ENCODE results near the gene MRRF.
"Not testable (repeated sequence)": the region's sequence is repeated elsewhere in the genome, so short reads cannot be mapped to it uniquely, and the experiment has no call there.

Gene MRRF

DNA sequence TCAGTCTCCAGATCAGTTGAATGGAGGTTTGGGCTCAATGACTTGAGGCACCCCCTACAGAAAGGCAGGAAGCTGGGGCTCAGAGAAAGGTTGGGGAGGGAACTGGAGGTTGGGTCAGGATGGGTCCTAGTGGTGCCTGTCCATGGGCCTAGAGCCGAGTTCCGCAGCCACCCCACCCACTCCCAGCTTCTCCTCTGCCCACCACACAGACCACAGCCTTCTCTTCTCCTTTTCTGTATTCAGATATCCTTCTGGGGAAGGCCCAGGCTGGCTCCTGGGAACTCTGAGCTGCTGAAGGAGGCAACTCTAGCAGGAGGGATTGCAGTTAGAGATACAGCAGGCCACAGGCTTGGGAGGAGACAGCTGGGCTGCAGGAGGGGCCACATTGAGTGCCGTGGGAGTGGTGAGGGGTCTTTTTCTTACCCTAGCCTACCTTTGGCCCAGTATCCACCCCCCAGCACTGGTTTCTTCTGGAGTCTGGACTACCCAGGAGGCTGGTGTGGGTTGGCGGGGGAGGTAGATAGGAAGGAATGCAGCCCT is 90.7 kb downstream of the MRRF start:
- no peak for DNase-seq (ENCODE audit: low read depth in 3 of 3)

DNA sequence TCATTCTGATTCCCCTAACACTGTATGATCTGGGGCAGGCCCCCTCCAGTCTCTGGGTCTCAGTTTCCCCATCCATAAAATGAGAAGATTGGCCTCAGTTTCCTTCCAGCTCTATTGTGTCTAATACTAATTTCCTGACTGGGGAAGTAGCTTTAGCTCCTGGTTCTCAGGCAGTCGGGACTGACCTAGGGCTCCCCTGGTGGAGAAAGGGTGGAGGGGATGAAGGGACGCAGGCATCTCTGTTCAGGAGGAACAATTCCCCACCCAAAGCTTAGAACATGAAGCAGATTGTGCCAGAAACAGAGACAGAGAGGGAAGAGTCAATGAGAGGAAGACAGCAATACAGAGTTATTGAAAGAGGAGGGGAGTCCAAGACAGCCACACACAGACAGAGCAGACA is 91.9 kb downstream of the MRRF start:
- no peak for DNase-seq (ENCODE audit: low read depth in 3 of 3)

DNA sequence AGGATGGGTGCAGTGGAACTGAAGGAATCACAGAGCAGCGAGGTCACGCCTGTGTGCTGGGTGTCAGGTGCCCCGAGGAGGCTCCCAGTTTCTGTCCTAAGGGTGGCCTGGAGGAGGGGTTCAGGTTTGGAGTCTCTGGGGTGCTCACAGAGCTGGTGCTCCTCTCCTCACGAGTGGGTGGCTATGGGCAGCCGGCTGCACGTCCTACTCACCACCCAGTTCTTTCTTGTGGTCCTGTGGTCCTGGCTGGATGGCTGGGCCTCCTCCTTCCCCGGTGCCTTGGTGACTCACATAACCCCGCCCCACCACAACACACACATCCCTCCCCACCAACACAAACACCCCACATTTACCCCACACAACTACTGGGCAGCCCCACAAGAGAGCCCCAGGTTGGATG is 96.2 kb downstream of the MRRF start:
- DNase-seq (ENCODE audit: low read depth in 3 of 3), result no peak

- DNase-seq (ENCODE audit: low read depth in 3 of 3), result not testable (repeated sequence)
Measured at GRCh38 chr9:122363131-122363530, 98.4 kb downstream of the MRRF start.

DNA sequence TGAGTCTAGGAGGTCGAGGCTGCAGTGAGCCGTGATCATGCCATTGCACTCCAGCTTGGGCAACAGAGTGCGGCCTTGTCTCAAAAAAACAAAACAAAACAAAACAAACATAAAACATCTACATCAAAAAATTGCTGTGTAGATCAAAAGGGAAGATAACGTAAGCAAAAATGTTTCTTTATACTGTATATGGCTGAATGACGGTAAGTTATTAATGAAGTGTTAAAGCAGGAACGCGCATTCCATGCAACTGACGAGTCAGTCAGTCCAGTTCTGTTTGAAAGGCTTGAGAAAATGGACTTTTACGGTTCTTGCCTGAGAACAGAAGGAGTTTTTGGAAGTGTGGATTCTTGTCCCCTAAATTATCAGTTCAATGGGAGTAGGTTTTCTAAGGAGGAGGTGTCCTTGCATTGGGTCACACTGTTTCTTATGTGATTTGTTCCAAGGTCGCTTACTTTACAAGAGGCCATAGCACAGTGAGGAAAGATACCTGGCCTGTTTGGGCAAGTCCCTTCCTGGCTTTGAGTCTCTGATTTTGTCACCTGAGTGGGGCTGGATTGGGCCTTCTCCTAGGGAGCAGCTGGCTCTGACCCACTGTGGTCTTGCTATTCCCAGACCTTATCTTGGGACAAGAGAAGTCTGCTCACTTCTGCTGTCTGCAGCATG is 99.6 kb downstream of the MRRF start:
- no peak for DNase-seq (ENCODE audit: low read depth in 3 of 3)

- no peak for DNase-seq (ENCODE audit: low read depth in 3 of 3)
Measured at GRCh38 chr9:122364783-122365150, 100.1 kb downstream of the MRRF start.

GRCh38 chr9:122366074-122366660 is 101.5 kb downstream of the MRRF start:
- no peak for DNase-seq (ENCODE audit: low read depth in 3 of 3)

GRCh38 chr9:122367065-122367464 is 102.4 kb downstream of the MRRF start:
- no peak for DNase-seq (ENCODE audit: low read depth in 3 of 3)

DNA sequence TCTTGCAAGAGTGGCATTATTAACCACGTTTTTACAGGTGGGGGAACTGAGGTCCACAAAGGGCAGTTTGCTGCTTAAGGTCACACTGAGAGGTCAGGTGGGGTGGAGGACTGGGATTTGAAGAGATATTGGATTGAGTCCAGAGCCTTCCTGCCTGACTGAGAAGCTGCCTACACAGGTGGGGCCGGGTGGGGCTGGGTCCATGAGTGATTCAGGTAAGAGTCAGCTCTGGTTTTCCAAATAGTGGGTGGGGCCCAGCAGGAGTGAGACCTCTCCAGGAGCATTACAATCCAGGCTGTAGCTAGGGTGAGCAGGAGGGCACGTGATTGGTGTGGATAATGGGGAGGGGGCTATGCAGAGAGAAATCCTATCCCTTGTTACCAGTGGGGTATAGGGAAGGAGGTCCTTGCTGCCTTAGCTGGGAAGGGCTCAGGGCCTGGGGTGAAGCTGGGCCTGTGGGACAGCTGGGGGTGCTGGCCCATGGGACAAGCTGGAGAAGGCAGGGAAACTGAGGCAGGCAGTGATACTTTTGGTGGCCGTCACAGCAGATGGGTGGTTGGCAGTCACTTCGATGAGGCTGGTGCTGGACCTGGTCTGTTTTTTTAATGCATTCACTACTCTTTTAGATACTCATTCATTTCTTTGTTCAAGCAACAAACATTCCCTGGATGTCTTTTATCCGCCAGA is 103.2 kb downstream of the MRRF start:
- DNase-seq (ENCODE audit: low read depth in 3 of 3), result no peak

DNA sequence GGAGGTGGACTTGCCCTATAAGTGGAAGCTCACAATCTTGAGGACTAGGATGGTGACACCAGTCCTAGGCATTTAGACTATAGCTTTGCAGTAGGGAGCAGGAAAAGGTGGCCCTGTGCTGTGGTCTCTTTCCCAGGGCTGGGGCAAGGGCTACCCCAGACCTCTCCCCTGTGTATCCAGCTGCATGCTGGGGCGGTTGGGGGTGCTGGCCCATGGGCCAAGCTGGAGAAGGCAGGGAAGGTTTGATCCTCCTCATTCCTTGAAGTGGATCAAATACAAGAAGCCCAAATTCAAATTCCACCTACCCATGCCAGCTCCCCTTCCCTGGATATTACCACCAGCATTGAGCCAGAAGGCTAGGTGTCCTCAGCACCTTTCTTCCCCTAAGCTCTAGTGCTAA is 104.0 kb downstream of the MRRF start:
- no peak for DNase-seq (ENCODE audit: low read depth in 3 of 3)

DNA sequence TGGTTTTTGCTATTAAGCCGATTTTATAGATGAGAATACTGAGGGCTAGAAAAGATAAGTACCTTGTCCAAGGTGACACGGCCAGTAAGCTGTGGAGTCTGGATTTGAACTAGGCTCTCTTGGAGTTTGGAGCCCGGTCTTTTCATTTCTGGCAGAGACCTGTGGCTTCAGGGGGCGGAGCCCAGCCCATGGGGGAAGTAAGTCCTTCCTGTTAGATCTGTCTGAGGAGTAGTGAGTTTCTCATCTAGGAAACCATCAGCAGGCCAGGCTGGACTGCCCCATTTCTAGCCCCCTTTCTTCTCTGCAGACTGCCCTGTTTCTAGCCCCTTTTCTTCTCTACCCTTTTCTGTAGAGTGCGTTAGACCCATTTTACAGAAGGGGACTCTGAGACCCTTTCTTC is 105.6 kb downstream of the MRRF start:
- no peak for DNase-seq (ENCODE audit: low read depth in 3 of 3)

DNA sequence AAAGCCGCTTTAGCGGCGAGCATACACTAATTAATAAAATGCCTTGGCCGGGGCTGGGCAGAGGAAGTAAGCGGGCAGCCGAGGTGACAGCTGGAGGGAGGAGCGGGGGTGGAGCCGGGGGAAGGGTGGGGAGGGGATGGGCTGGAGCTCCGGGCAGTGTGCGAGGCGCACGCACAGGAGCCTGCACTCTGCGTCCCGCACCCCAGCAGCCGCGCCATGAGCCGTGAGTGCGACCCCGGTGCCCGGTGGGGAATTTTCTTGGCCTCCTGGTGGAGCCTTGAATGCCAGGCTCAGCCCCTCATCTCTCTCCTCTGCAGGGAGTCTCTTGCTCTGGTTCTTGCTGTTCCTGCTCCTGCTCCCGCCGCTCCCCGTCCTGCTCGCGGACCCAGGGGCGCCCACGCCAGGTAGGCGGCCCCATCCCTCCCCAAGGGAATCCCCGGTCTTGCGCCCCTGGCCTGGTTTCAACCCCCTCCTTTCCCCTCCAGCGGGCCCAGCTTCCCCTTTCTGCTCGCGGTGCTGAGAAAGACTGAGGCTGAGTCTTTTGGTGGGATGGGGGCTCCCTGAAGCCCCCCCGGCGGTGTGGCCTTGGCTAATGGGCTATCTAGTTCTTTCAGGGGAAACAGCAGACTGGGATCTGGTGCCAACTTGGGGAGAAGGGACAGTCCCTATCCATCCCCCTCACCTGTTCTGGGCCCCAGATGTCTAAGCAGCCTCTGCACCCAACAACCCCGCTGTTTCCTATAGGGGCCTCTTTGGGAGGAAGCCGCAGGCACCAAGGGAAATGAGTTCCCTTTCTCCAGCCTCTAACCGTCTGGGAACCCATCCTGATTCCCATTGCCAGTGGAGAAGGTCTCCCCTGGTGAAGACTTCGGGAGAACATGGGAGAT is 106.4 kb downstream of the MRRF start, which contains the start of gene PTGS1:
Gene PTGS1, plus strand, starts transcription at position 156 of the 887 bp plus-strand sequence. Its CDS starts 61 bp downstream, at position 217.
- DNase-seq (ENCODE audit: low read depth in 3 of 3), result no peak

DNA sequence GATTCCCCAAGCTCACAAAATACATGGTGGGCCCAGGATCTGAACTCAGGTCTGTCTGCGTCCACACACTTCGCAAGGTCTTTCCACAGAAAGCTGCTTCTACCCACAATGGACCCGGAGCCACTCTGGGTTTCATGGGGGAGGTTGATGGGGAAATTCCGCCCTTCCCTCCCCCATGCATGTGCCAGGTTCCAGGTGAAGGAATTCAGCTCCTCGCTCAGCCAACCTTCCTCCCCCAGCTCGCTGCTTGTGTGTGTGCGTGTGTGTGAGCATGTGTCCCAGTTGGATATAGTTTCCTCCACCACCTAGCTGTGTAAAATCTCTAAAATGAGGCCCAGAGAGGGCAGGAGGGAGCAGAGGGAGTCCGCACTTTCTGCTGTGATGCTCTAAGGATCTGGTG is 107.2 kb downstream of the MRRF start:
- DNase-seq (ENCODE audit: low read depth in 3 of 3), result no peak

GRCh38 chr9:122372856-122373845 is 108.5 kb downstream of the MRRF start:
- no peak for DNase-seq (ENCODE audit: low read depth in 3 of 3)

DNA sequence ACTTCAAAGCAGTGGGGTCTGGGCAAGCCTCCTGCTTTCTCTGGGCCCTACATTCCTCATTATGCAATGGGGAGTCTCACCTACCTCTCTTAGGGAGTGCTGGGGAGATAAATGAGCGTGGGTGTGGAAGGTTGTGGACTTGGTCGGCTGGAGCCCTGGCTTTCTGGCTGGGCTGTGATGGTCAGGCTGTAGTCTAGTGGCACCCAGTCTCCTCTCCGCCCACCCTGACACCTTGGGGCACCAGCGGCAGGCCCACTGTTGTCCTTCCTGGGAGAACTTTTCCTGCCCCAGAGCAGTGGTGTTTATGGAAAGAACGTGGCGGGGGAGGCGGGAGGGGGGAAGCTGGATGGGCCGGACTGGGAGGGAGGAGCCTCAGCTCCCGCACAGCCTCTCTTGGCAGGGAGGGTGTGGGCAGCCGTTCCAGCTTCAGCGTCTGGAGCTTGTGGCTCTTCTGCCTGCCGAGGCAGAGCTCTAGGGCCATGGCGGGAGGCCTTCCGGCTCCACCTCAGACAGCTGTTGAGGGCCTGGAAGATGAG is 110.3 kb downstream of the MRRF start:
- no peak for DNase-seq (ENCODE audit: low read depth in 3 of 3)

DNA sequence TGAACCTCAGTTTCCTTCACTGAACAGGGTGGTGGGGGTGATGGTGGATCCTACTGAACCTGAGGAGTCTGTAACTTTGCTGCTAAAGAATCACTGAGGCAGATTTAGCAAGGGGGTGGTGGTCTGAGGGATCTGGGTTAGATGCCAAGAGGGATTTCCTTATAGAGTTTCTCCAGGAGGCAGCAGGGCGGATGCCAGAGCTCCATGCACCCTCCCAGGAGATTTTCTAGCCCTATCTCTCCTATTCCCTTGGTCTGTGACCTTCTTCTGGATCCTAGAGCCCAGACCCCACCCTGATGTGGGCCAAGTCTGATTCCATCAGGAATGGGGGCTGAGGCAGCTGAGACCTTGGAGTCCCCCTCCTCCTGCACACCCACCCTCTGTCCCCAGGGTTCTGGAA is 112.1 kb downstream of the MRRF start:
- DNase-seq (ENCODE audit: low read depth in 3 of 3), result no peak

- DNase-seq (ENCODE audit: low read depth in 3 of 3), result no peak
Measured at GRCh38 chr9:122377241-122378164, 112.8 kb downstream of the MRRF start.

DNA sequence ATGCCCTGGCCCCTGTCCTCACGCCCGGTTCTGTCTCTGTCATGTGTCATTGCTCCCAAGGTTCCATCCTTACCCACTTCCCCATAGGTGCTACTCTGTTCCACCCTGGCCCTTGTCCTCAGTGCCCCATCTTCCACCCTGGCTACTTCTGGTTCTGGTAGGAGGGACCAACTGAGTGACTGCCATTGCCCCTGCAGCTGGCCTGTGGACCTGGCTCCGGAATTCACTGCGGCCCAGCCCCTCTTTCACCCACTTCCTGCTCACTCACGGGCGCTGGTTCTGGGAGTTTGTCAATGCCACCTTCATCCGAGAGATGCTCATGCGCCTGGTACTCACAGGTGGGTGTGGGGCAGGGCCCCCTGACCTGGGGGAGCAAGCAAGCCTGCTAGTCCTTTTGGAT is 113.6 kb downstream of the MRRF start:
- DNase-seq (ENCODE audit: low read depth in 3 of 3), result no peak

GRCh38 chr9:122379340-122379739 is 114.7 kb downstream of the MRRF start:
- no peak for DNase-seq (ENCODE audit: low read depth in 3 of 3)
